ENCODE results near the gene FBLL1. TPM values are rescaled to one million over a fixed set of nuclear protein-coding genes. Genes with fewer than 3 reads are reported as not detected.
"Not testable (repeated sequence)": the region's sequence is repeated elsewhere in the genome, so short reads cannot be mapped to it uniquely, and the experiment has no call there.

The FBLL1 gene
- total and polyA plus RNA-seq, 7 donors = 0.41 to 2.1 (median 0.60) TPM; not detected in 2

- Histone ChIP-seq H3K36me3 (peaks cover 0 to 90% (median 7%) of the 10 kb centered on the region in 4 donors), H3K4me3 (no peak overlapping the region), H3K4me1 (no peaks in the 10 kb centered on the region), H3K9me3 (no peaks in the 10 kb centered on the region), H3K27me3 (no peaks in the 10 kb centered on the region), H3K27ac (no peak overlapping the region)
- no peak for DNase-seq
- intact Hi-C loops (cut with DNase I) = no loop called here
- TF ChIP-seq CTCF (IDR thresholded peaks at IDR 0.05) (no peak), EP300 (IDR thresholded peaks at IDR 0.05) (no peak), POLR2A (IDR thresholded peaks at IDR 0.05) (no peak), POLR2AphosphoS5 (IDR thresholded peaks at IDR 0.05) (no peak)
- WGBS, 2 donors = 23 to 65% methylated on average over 2 of the region's 2 CpGs
These were observed 33.2 kb downstream of the FBLL1 start for GRCh38 chr5:168562279-168562678.

- H3K9me3 ChIP-seq = no peaks in the 10 kb centered on the region
- no peak overlapping the region for H3K27ac ChIP-seq
- DNase-seq = no peak
- 90 to 92% methylated on average over 1 of the region's 1 CpG for WGBS, 2 donors
- H3K36me3 ChIP-seq = peaks cover 0 to 84% (median 4%) of the 10 kb centered on the region in 4 donors
- no peak overlapping the region for H3K4me3 ChIP-seq
- TF ChIP-seq POLR2A (IDR thresholded peaks at IDR 0.05) (no peak), CTCF (IDR thresholded peaks at IDR 0.05) (no peak), POLR2AphosphoS5 (IDR thresholded peaks at IDR 0.05) (no peak)
- intact Hi-C loops (cut with DNase I) = no loop called here
- no peaks in the 10 kb centered on the region for H3K27me3 ChIP-seq
- peaks cover 0 to 5% (median 0%) of the 10 kb centered on the region in 4 donors for H3K4me1 ChIP-seq
These were observed 34.9 kb downstream of the FBLL1 start for GRCh38 chr5:168563959-168564358.

GRCh38 chr5:168568738-168569137, 39.6 kb downstream of the FBLL1 start:
- WGBS, 2 donors = 97 to 99% methylated on average over 6 of the region's 6 CpGs
- Histone ChIP-seq H3K4me1 (peaks cover 0 to 8% (median 3%) of the 10 kb centered on the region in 4 donors), H3K27me3 (no peaks in the 10 kb centered on the region), H3K27ac (no peak overlapping the region), H3K4me3 (no peak overlapping the region), H3K36me3 (peaks cover 0 to 43% (median 4%) of the 10 kb centered on the region in 4 donors), H3K9me3 (no peaks in the 10 kb centered on the region)
- no peak for DNase-seq
- no peak for TF ChIP-seq POLR2AphosphoS5 (IDR thresholded peaks at IDR 0.05)
- TF ChIP-seq CTCF (IDR thresholded peaks at IDR 0.05) = no peak
- TF ChIP-seq EP300 (IDR thresholded peaks at IDR 0.05) = no peak
- no peak for TF ChIP-seq POLR2A (IDR thresholded peaks at IDR 0.05)
- intact Hi-C loops (cut with DNase I) = no loop called here

GRCh38 chr5:168570490-168571328, 41.6 kb downstream of the FBLL1 start:
- 65 to 88% methylated on average over 11 of the region's 11 CpGs for WGBS, 2 donors
- H3K27me3 ChIP-seq = no peaks in the 10 kb centered on the region
- no peak for DNase-seq
- TF ChIP-seq CTCF (IDR thresholded peaks at IDR 0.05) (no peak), EP300 (IDR thresholded peaks at IDR 0.05) (no peak), POLR2A (IDR thresholded peaks at IDR 0.05) (no peak), POLR2AphosphoS5 (IDR thresholded peaks at IDR 0.05) (no peak)
- intact Hi-C loops (cut with DNase I) = no loop called here
- H3K9me3 ChIP-seq = no peaks in the 10 kb centered on the region
- H3K36me3 ChIP-seq = peaks cover 0 to 27% (median 4%) of the 10 kb centered on the region in 4 donors
- no peak overlapping the region for H3K4me3 ChIP-seq
- H3K27ac ChIP-seq = no peak overlapping the region
- peaks cover 0 to 18% (median 4%) of the 10 kb centered on the region in 4 donors for H3K4me1 ChIP-seq

GRCh38 chr5:168573663-168574062, 44.6 kb downstream of the FBLL1 start:
- WGBS, 2 donors = 14 to 68% methylated on average over 1 of the region's 3 CpGs
- H3K4me3 ChIP-seq; intact Hi-C loops (cut with DNase I); H3K27me3 ChIP-seq; H3K9me3 ChIP-seq; H3K36me3 ChIP-seq; H3K27ac ChIP-seq; DNase-seq: not testable (repeated sequence)
- H3K4me1 ChIP-seq = peaks cover 0 to 39% (median 15%) of the 10 kb centered on the region in 4 donors

GRCh38 chr5:168574156-168574555, 45.1 kb downstream of the FBLL1 start:
- 90 to 100% methylated on average over 1 of the region's 1 CpG for WGBS, 2 donors
- DNase-seq; intact Hi-C loops (cut with DNase I); H3K9me3 ChIP-seq; H3K27ac ChIP-seq; H3K36me3 ChIP-seq; H3K27me3 ChIP-seq; H3K4me3 ChIP-seq: not testable (repeated sequence)
- H3K4me1 ChIP-seq = peaks cover 0 to 39% (median 15%) of the 10 kb centered on the region in 4 donors

All from sigmoid colon (tissue), 7 donors.